Keratinocyte (primary cell): ENCODE data around the gene PLAU. TPM values are rescaled to one million over a fixed set of nuclear protein-coding genes. Genes with fewer than 3 reads are reported as not detected.
"Not testable (repeated sequence)": the region's sequence is repeated elsewhere in the genome, so short reads cannot be mapped to it uniquely, and the experiment has no call there.

Source experiments
- DNase-seq: peaks from one replicate; pipeline ENCODE4 v3.0.0-alpha.2; 2011; ENCODE audit warnings: low read depth, missing footprints, low spot score
- FAIRE-seq: peaks from 2 replicates; lab custom pipeline; 2011; peaks lifted over from hg19 to GRCh38; lab: Jason Lieb, UNC
- H2AFZ ChIP-seq: 2 replicates; pipeline ENCODE4 v1.6.0; 2012; ENCODE audit warnings: low read length, control low read depth, inconsistent platforms; ENCODE audit not compliant: control insufficient read depth
- H3K27ac ChIP-seq: 2 replicates; pipeline ENCODE4 v1.5.1; 2011; ENCODE audit warnings: low read length; ENCODE audit not compliant: control insufficient read depth, insufficient read depth
- H3K27me3 ChIP-seq: 3 replicates; pipeline ENCODE4 v1.6.0; 2011; ENCODE audit warnings: low read length; ENCODE audit not compliant: control insufficient read depth, insufficient read depth; ENCODE audit errors: extremely low read depth
- H3K36me3 ChIP-seq, 2 experiments: 2 replicates in 1 of 2; 3 replicates in 1 of 2; pipeline ENCODE4 v1.5.1; 2011; ENCODE audit warnings: low read length in 2 of 2, mild to moderate bottlenecking in 1 of 2; ENCODE audit not compliant: control insufficient read depth in 2 of 2, insufficient read depth in 2 of 2; ENCODE audit errors: extremely low read depth in 1 of 2
- H3K4me1 ChIP-seq: 3 replicates; pipeline ENCODE4 v1.5.1; 2011; ENCODE audit warnings: low read length; ENCODE audit not compliant: control insufficient read depth, insufficient read depth; ENCODE audit errors: extremely low read depth
- H3K4me2 ChIP-seq: 3 replicates; pipeline ENCODE4 v1.6.0; 2011; ENCODE audit warnings: low read depth, low read length; ENCODE audit not compliant: control insufficient read depth, insufficient read depth; ENCODE audit errors: extremely low read depth
- H3K4me3 ChIP-seq, 3 experiments: fragments of 200-600 bp in 1 of 3; sonication (generic) in 1 of 3; 2 replicates in 2 of 3; 3 replicates in 1 of 3; pipeline ENCODE4 v1.5.1; 2011 to 2016; ENCODE audit warnings: low read length in 3 of 3, mild to moderate bottlenecking in 3 of 3, control low read depth in 2 of 3, inconsistent platforms in 1 of 3, low read depth in 1 of 3, mixed read lengths in 1 of 3, mixed run types in 1 of 3, moderate library complexity in 1 of 3; ENCODE audit not compliant: control insufficient read depth in 2 of 3, insufficient read depth in 2 of 3; ENCODE audit errors: extremely low read depth in 1 of 3
- H3K79me2 ChIP-seq: 2 replicates; pipeline ENCODE4 v1.6.0; 2012; ENCODE audit warnings: low read length; ENCODE audit not compliant: control insufficient read depth, insufficient read depth
- H3K9ac ChIP-seq: 3 replicates; pipeline ENCODE4 v1.6.0; 2011; ENCODE audit warnings: low read length; ENCODE audit not compliant: control insufficient read depth, insufficient read depth; ENCODE audit errors: extremely low read depth
- H3K9me1 ChIP-seq: 3 replicates; pipeline ENCODE4 v1.6.0; 2011; ENCODE audit warnings: low read length; ENCODE audit not compliant: control insufficient read depth, insufficient read depth; ENCODE audit errors: extremely low read depth
- H3K9me3 ChIP-seq: 2 replicates; pipeline ENCODE4 v1.5.1; 2012; ENCODE audit warnings: low read depth, low read length; ENCODE audit not compliant: control insufficient read depth
- H4K20me1 ChIP-seq: 3 replicates; pipeline ENCODE4 v1.6.0; 2011; ENCODE audit warnings: low read length; ENCODE audit not compliant: control insufficient read depth, insufficient read depth; ENCODE audit errors: extremely low read depth
- CTCF ChIP-seq, 3 experiments: IDR thresholded peaks in 1 of 3; conservative IDR thresholded peaks in 1 of 3; optimal IDR thresholded peaks in 1 of 3; 2 replicates in 2 of 3; 3 replicates in 1 of 3; pipeline versions ENCODE3 to v1.5.1; 2011; ENCODE audit warnings: low read length in 3 of 3, mild to moderate bottlenecking in 3 of 3, moderate library complexity in 2 of 3, control low read depth in 1 of 3, inconsistent platforms in 1 of 3; ENCODE audit not compliant: insufficient read depth in 2 of 3; ENCODE audit errors: extremely low read depth in 1 of 3
- EZH2 ChIP-seq: IDR thresholded peaks from one replicate; pipeline ENCODE4 v1.6.1; 2012; ENCODE audit warnings: inconsistent platforms, mild to moderate bottlenecking, low read length, moderate library complexity
- dilution Hi-C: fragments of 300-500 bp; cut with MboI; formaldehyde crosslinking; loops from one replicate; pipeline ENCODE4 v1.7.0; 2020; ENCODE audit warnings: low sequenced_read_pairs; ENCODE audit not compliant: extremely low pct_ligation_motif_present
- polyA plus RNA-seq, 5 experiments: library from polyadenylated mRNA; depleted of rRNA in 3 of 5; stranded (reverse) in 3 of 5; stranded (forward) in 1 of 5; unstranded in 1 of 5; fragments of >200 nt; gene quantifications; 1 replicate in 1 of 5; 2 replicates in 3 of 5; 3 replicates in 1 of 5; pipeline versions ENCODE4 v1.2.1 to v1.2.3, GENCODE V29; 2011 to 2012; ENCODE audit warnings: missing spikeins in 2 of 5, low read depth in 1 of 5, low replicate concordance in 1 of 5

PLAU gene
- polyA plus RNA-seq, 1 donor (not counting 4 experiments of a cell fraction or from before 2014, with no cell fraction given) = 262 TPM

- H2AFZ ChIP-seq = no peak overlapping the region
- TF ChIP-seq CTCF (optimal IDR thresholded peaks at IDR 0.05 in 1 of 3, IDR thresholded peaks at IDR 0.05 in 1 of 3, conservative IDR thresholded peaks at IDR 0.05 in 1 of 3; ENCODE audit: extremely low read depth in 1 of 3, insufficient read depth in 2 of 3, low read length in 3 of 3) = no peak
- no peak for TF ChIP-seq EZH2
- H3K27ac ChIP-seq = peak overlapping the region; percentile 82
- no peak overlapping the region for H3K9ac ChIP-seq
- peak overlapping the region; percentile 29 for H3K4me2 ChIP-seq
- H3K4me1 ChIP-seq = peaks cover 58% of the 10 kb centered on the region
- H4K20me1 ChIP-seq = no peaks in the 10 kb centered on the region
- H3K36me3 ChIP-seq = no peaks in the 10 kb centered on the region
- no peak for DNase-seq
- no peaks in the 10 kb centered on the region for H3K9me1 ChIP-seq
- no peaks in the 10 kb centered on the region for H3K79me2 ChIP-seq
- H3K4me3 ChIP-seq = no peak overlapping the region
- H3K9me3 ChIP-seq = no peaks in the 10 kb centered on the region
- FAIRE-seq = peak; percentile 46
- dilution Hi-C loops = no loop called here
- no peaks in the 10 kb centered on the region for H3K27me3 ChIP-seq
These were observed 16.5 kb upstream of the PLAU start for GRCh38 chr10:73894245-73894971.

- DNase-seq, H3K27me3 ChIP-seq, H3K9me1 ChIP-seq, H3K79me2 ChIP-seq, H3K27ac ChIP-seq, FAIRE-seq, H3K9ac ChIP-seq, H3K36me3 ChIP-seq, H3K9me3 ChIP-seq, H3K4me2 ChIP-seq, H2AFZ ChIP-seq, dilution Hi-C loops, H3K4me3 ChIP-seq, H4K20me1 ChIP-seq: not testable (repeated sequence)
- H3K4me1 ChIP-seq = peaks cover 59% of the 10 kb centered on the region
These were observed 15.6 kb upstream of the PLAU start for GRCh38 chr10:73895381-73895780.

GRCh38 chr10:73897693-73898092, 13.2 kb upstream of the PLAU start:
- Histone ChIP-seq H3K4me3 (no peak overlapping the region), H3K27ac (no peak overlapping the region), H2AFZ (no peak overlapping the region), H3K9me3 (no peaks in the 10 kb centered on the region), H3K4me1 (peaks cover 47% of the 10 kb centered on the region), H3K4me2 (no peak overlapping the region), H3K79me2 (no peaks in the 10 kb centered on the region), H3K27me3 (no peaks in the 10 kb centered on the region), H3K9me1 (no peaks in the 10 kb centered on the region), H3K9ac (no peak overlapping the region), H3K36me3 (no peaks in the 10 kb centered on the region), H4K20me1 (no peaks in the 10 kb centered on the region)
- TF ChIP-seq CTCF (optimal IDR thresholded peaks at IDR 0.05 in 1 of 3, IDR thresholded peaks at IDR 0.05 in 1 of 3, conservative IDR thresholded peaks at IDR 0.05 in 1 of 3; ENCODE audit: extremely low read depth in 1 of 3, insufficient read depth in 2 of 3, low read length in 3 of 3) = no peak
- no peak for TF ChIP-seq EZH2
- no peak for DNase-seq
- dilution Hi-C loops = no loop called here
- FAIRE-seq = no peak
